Measurements from ENCODE around the gene WWOX.

DNA sequence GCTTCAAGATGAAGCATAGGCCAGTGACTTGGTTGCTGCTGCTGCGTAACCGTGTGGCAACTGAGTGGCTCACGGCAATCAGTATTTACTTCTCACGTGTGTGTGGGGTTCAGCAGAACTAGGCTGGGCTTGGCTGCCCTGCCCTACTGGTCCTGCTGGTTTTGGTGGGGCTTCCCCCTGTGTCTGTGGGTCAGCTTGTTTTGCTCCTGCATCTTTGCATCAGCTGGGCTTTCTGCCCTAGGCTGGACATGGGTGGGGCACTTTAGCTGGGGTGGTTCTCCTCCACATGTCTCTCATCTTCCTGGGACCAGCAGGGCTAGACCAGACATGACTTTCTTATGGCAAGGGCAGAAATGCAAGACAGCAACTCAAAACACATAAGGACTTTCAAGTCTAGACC, 950.6 kb downstream of the WWOX start:
- TF ChIP-seq EZH2 (IDR thresholded peaks at IDR 0.05): no peak
- TF ChIP-seq POLR2AphosphoS5 (IDR thresholded peaks at IDR 0.05; ENCODE audit: borderline replicate concordance, low read depth, low read length): no peak

All from SK-N-MC (cell line).